Activated CD4-positive, alpha-beta T cell treated with anti-CD3 and anti-CD28 coated beads, Interleukin-2, amount 10 ng/mL, durations not matched to agents 24 days and 14 days (primary cell): Measurements from ENCODE around the gene ILDR2. TPM values are rescaled to one million over a fixed set of nuclear protein-coding genes. Genes with fewer than 3 reads are reported as not detected.

Source experiments
- DNase-seq: peaks from one replicate; pipeline ENCODE4 v3.0.0; 2022
- H3K27ac Mint-ChIP-seq: one replicate; pipeline ENCODE4 v1.8.0; 2022; ENCODE audit warnings: mild to moderate bottlenecking, mixed read lengths
- H3K27me3 Mint-ChIP-seq: one replicate; pipeline ENCODE4 v1.8.0; 2022; ENCODE audit warnings: mixed read lengths
- H3K36me3 Mint-ChIP-seq: one replicate; pipeline ENCODE4 v1.8.0; 2022; ENCODE audit warnings: low read depth, mild to moderate bottlenecking, mixed read lengths
- H3K4me1 Mint-ChIP-seq: one replicate; pipeline ENCODE4 v1.8.0; 2021; ENCODE audit warnings: mixed read lengths
- H3K4me3 Mint-ChIP-seq: one replicate; pipeline ENCODE4 v1.8.0; 2022; ENCODE audit warnings: mild to moderate bottlenecking, moderate library complexity, mixed read lengths
- H3K9me3 Mint-ChIP-seq: one replicate; pipeline ENCODE4 v1.8.0; 2021; ENCODE audit warnings: mixed read lengths
- intact Hi-C: fragments of 100-400 bp; cut with micrococcal nuclease; formaldehyde crosslinking; loops from one replicate; pipeline ENCODE4 v1.15.1; 2023
- total RNA-seq: library from RNA; stranded (reverse); gene quantifications from 2 replicates; pipeline ENCODE4 v1.2.3, GENCODE V29; 2022

ILDR2 gene, protein sequence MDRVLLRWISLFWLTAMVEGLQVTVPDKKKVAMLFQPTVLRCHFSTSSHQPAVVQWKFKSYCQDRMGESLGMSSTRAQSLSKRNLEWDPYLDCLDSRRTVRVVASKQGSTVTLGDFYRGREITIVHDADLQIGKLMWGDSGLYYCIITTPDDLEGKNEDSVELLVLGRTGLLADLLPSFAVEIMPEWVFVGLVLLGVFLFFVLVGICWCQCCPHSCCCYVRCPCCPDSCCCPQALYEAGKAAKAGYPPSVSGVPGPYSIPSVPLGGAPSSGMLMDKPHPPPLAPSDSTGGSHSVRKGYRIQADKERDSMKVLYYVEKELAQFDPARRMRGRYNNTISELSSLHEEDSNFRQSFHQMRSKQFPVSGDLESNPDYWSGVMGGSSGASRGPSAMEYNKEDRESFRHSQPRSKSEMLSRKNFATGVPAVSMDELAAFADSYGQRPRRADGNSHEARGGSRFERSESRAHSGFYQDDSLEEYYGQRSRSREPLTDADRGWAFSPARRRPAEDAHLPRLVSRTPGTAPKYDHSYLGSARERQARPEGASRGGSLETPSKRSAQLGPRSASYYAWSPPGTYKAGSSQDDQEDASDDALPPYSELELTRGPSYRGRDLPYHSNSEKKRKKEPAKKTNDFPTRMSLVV
- total RNA-seq: 10.3 and 12.5 TPM in 2 replicates

DNA sequence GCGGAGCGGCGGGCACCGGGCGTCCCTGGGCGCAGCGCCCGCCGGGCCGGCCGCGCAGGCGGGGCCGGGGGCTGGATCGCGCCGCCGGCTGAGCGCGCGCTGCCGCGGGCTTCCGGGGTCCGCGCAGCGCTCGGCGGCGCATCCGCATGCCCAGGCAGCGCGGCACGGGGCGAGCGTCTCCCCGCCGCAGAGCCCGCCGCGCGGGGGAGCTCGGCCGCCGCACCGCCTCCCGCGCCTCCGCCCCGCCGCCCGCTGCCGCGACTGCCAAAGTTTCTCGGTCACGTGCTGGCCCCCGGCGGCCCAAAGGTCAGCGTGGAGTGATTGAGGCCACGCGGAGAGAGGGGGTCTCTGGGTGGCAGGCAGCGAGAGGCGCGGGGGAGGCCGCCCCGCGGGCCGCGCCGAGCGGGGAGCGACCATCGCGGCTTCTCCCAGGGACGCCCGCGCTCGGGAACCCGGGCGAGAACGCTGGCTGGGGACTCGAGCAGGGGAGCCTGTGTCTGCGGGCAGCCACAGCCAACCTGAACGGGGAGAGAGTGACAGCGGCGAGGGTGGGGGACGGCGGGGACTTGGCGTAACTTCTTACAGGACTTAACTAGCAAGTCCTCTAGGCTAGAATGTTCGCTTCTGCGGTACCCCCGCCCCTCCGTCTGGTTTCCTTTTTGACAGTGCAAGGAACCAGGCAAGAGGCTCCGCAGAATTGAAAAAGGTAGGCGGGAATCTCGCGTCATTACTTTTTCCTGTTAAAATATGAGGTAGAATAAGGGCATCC is at the start of gene ILDR2:
Gene ILDR2, minus strand, starts transcription at position 180 of the 769 bp plus-strand sequence. CDS start 272 bp downstream, outside the sequence.
- intact Hi-C loops: loop anchor here (2.0 to 10.0 kb wide), 2 partner anchors 65 to 811 kb away; partner anchors contain the start of gene FAM78B
- no peaks in the 10 kb centered on the region for H3K36me3 Mint-ChIP-seq
- H3K27me3 Mint-ChIP-seq: peaks cover 32% of the 10 kb centered on the region
- H3K9me3 Mint-ChIP-seq: no peaks in the 10 kb centered on the region
- H3K4me1 Mint-ChIP-seq: peaks cover 47% of the 10 kb centered on the region
- peak within 1 kb of the TSS; percentile 96 for H3K27ac Mint-ChIP-seq
- H3K4me3 Mint-ChIP-seq: peak within 1 kb of the TSS; percentile 96
- DNase-seq: peak; percentile 87

DNA sequence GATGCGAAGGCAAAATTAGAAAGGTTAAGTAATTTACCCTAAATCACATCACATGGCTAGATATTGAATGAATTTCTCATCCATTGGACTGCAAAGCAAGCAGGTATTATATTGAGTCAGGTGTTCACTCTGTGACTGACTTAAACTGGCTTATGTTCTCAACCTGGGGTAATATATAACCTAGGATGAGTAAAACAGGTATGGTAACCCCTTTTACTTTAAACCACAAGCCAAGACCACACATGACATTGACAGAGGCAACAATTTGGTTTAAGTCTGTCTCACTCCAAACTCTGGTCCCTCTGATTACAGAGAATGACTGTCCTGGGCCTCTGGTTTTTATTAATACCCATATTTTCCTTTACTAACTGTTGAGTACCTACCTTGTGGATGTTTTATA is 47.0 kb upstream of the ILDR2 start:
- no peak overlapping the region for H3K4me3 Mint-ChIP-seq
- no peaks in the 10 kb centered on the region for H3K36me3 Mint-ChIP-seq
- intact Hi-C loops: no loop called here
- DNase-seq: no peak
- peaks cover 21% of the 10 kb centered on the region for H3K27me3 Mint-ChIP-seq
- no peaks in the 10 kb centered on the region for H3K4me1 Mint-ChIP-seq
- H3K27ac Mint-ChIP-seq: no peak overlapping the region
- peaks cover 8% of the 10 kb centered on the region for H3K9me3 Mint-ChIP-seq

DNA sequence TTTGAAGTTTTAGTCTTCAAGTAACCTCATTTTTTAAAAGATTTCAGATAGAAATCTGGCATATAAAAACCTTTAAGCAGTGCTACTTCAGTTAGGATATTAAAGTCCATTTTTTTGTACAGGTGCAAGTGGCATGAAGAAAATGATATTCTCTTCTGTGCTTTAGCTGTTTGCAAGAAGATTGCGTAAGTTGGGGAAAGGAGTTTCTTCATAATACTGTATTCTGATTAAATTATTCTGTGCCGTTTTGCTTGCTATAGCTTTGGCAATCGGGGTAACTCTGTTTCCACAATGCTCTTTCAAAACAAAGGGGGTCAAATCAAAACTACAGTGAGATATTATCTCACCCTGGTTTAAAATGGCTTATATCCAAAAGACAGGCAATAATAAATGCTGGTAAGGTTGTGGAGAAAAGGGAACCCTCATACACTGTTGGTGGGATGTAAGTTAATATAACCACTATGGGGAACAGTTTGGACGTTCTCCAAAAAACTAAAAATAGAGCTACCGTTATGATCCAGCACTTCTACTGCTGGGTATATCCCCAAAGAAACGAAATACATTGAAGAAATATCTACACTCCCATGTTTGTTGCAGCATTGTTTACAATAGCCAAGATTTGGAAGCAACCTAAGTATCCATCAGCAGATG is 40.9 kb upstream of the ILDR2 start:
- H3K36me3 Mint-ChIP-seq: no peaks in the 10 kb centered on the region
- intact Hi-C loops: no loop called here
- no peak overlapping the region for H3K4me3 Mint-ChIP-seq
- no peaks in the 10 kb centered on the region for H3K4me1 Mint-ChIP-seq
- no peak overlapping the region for H3K27ac Mint-ChIP-seq
- peaks cover 27% of the 10 kb centered on the region for H3K27me3 Mint-ChIP-seq
- H3K9me3 Mint-ChIP-seq: no peaks in the 10 kb centered on the region
- DNase-seq: no peak

DNA sequence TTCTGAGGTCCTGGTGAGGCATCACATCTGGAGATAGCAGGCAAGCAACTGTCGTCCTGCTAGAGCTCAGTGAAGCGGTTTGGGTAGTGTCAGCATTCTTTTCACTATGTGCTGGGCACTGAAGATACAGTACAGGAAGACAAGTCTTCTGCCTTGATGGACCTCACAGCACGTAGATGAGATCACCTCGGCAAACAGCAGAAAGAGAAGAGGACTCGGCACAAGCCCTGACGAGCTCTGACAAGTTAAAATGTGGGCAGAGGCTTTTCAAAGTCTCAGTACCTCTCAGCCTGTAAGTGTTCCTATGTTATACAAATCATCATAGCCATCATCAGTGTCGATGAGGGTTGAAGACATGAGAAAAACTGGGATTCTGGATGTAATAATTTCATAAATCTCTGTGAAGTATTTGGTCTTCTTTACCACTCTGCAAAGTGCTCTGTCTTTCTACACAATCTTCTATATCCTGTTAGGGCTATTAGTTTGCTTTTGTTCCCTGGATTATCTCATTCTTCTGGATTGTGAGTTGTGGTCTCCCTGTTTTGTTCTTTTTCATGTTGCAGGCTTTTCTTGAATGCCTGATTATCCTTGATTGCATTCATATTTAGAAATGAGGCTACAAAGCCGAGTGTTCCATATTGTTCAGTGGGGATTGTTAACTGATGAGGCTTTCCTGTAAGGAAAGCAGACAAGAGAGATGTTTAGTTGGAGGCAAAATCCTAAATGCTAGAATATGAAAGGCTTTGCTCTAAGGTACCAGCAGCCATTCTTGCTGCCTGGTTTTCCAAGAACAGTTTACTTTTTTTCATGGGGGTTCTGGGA is 38.0 kb upstream of the ILDR2 start:
- H3K27ac Mint-ChIP-seq: no peak overlapping the region
- no peak overlapping the region for H3K4me3 Mint-ChIP-seq
- peaks cover 4% of the 10 kb centered on the region for H3K4me1 Mint-ChIP-seq
- intact Hi-C loops: no loop called here
- peaks cover 48% of the 10 kb centered on the region for H3K27me3 Mint-ChIP-seq
- no peaks in the 10 kb centered on the region for H3K36me3 Mint-ChIP-seq
- no peaks in the 10 kb centered on the region for H3K9me3 Mint-ChIP-seq
- no peak for DNase-seq

DNA sequence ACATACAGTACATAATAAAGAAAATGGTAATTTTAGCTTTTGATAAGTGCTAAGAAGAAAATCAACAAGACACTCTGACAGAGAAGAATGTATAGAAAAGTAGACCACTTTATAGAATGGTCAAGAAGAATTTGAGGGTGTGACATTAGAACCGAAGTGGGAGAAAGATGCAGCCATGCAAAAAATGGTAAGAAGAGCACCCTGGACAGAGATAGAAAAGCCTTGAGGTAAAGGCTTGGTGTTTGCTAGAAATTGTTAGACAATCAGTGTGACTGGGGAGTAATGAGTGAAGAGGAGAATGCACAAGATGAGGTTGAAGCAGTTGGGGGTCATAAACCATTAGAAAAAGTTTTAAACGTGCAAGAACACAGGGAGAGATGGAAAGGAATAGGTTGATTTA is 37.2 kb upstream of the ILDR2 start:
- no peaks in the 10 kb centered on the region for H3K36me3 Mint-ChIP-seq
- H3K27me3 Mint-ChIP-seq: peaks cover 48% of the 10 kb centered on the region
- no peak overlapping the region for H3K27ac Mint-ChIP-seq
- H3K4me1 Mint-ChIP-seq: peaks cover 4% of the 10 kb centered on the region
- H3K9me3 Mint-ChIP-seq: no peaks in the 10 kb centered on the region
- H3K4me3 Mint-ChIP-seq: no peak overlapping the region
- intact Hi-C loops: no loop called here
- DNase-seq: no peak

DNA sequence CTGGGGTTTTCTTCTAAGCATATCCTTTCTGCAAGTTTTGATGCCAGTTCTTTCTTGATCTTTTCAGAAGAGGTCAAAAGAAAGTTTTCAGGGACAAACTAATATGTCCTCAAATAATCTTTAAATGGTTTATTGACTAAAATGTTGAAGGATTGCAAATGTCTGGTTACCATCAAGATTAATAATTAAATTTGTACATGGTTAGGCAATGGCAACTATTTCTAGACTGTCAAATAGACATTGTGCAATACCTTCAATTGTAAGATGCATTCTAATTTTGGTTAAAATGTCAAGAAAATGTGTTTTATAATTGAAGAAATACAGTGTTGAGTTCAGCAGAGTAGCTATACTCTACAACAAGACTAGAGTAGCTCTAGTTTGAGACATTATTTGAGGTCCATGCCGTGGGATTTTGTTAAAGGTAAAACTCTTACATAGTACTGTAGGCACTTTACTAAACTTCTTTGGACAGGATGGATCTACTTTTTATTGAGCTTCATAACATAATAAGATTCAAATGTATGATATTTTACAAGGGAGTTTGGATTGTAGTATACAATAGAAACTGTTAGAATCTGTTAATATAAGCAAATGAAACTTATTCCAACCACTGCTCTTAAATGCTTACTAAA is 36.3 kb upstream of the ILDR2 start:
- H3K27me3 Mint-ChIP-seq: peaks cover 52% of the 10 kb centered on the region
- peaks cover 4% of the 10 kb centered on the region for H3K4me1 Mint-ChIP-seq
- H3K4me3 Mint-ChIP-seq: no peak overlapping the region
- intact Hi-C loops: no loop called here
- H3K27ac Mint-ChIP-seq: no peak overlapping the region
- no peaks in the 10 kb centered on the region for H3K36me3 Mint-ChIP-seq
- no peak for DNase-seq
- no peaks in the 10 kb centered on the region for H3K9me3 Mint-ChIP-seq

DNA sequence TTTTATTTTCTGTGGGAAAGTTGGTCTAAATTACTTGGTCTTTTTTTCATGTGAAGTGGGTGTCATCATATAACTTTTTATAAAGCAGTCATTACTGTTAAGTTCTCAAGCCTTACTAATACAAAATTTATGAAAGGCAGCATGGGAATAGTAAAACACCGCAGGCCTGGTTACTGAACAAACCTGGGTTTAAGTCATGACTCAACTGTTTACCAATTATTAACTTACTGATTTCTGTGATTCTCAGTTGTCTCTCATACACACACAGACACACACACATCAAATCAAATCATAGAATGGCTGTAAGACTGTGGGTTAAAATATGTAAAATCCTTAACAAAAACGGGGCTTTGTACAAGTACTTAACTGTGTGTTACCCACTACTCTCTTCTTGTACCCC is 28.4 kb upstream of the ILDR2 start:
- H3K9me3 Mint-ChIP-seq: peaks cover 11% of the 10 kb centered on the region
- no peak for DNase-seq
- intact Hi-C loops: no loop called here
- no peak overlapping the region for H3K27ac Mint-ChIP-seq
- peaks cover 10% of the 10 kb centered on the region for H3K4me1 Mint-ChIP-seq
- H3K4me3 Mint-ChIP-seq: no peak overlapping the region
- H3K27me3 Mint-ChIP-seq: peaks cover 21% of the 10 kb centered on the region
- no peaks in the 10 kb centered on the region for H3K36me3 Mint-ChIP-seq

DNA sequence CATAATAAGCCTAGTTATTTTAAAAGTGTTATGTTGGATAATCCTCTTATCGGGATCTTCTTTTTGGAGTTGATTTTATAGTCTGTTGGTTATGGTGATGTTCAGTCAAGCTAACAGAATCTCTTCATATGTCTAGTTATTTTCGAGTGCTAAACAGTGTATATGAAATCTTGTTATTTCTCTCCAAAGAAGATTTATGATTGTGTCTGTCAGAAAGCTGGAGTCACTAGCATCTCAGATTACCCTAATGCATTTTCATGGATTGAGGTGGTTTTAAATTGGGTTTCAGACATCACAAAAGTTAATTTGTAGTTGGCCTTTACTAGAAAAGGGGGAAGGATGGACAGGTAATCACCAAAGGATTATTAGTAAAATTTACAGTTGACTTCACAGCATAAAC is 27.0 kb upstream of the ILDR2 start:
- H3K27ac Mint-ChIP-seq: no peak overlapping the region
- H3K4me3 Mint-ChIP-seq: no peak overlapping the region
- intact Hi-C loops: no loop called here
- H3K36me3 Mint-ChIP-seq: no peaks in the 10 kb centered on the region
- H3K27me3 Mint-ChIP-seq: peaks cover 21% of the 10 kb centered on the region
- no peak for DNase-seq
- peaks cover 10% of the 10 kb centered on the region for H3K4me1 Mint-ChIP-seq
- peaks cover 11% of the 10 kb centered on the region for H3K9me3 Mint-ChIP-seq

DNA sequence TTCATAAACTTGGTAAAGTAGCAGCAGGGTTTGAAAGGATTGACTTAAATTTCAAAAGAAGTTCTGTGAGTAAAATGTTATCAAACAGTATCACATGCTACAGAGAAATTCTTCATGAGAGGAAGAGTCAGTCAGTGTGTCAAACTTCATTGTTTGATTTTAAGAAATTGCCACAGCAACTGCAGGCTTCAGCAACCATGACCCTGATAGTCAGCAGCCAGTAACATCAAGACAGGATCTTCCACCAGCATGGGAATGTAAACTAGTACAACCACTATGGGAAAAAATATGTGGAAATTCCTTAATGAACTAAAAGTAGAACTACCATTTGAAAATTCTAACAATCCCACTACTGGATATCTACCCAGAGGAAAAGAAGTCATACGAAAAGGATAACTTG is 25.2 kb upstream of the ILDR2 start:
- H3K9me3 Mint-ChIP-seq: peaks cover 11% of the 10 kb centered on the region
- H3K36me3 Mint-ChIP-seq: no peaks in the 10 kb centered on the region
- intact Hi-C loops: no loop called here
- DNase-seq: no peak
- peaks cover 10% of the 10 kb centered on the region for H3K4me1 Mint-ChIP-seq
- peaks cover 22% of the 10 kb centered on the region for H3K27me3 Mint-ChIP-seq
- H3K4me3 Mint-ChIP-seq: no peak overlapping the region
- H3K27ac Mint-ChIP-seq: no peak overlapping the region

DNA sequence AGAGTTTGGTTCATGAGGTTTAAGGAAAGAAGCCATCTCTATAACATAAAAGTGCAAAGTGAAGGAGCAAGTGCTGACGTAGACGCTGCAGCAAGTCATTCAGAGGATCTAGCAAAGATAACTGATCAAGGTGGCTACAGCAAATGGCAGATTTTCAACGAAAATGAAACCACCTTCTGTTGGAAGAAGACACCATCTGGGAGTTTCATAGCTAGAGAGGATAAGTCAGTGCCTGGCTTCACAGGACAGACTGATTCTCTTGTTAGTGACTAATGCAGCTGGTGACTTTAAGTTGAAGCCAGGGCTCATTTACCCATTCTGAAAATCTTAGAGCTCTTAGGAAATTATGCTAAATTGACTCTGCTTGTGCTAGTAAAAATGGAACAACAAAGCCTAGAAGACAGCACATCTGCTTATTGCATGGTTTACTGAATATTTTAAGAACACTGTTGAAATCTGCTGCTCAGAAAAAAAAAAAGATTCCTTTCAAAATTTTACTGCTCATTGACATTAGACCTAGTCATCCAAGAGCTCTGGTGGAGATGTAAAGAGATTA is 24.2 kb upstream of the ILDR2 start:
- Mint-ChIP-seq H3K9me3 (peaks cover 11% of the 10 kb centered on the region), H3K27me3 (peaks cover 18% of the 10 kb centered on the region), H3K36me3 (no peaks in the 10 kb centered on the region), H3K4me3 (no peak overlapping the region), H3K27ac (peak overlapping the region; percentile 15), H3K4me1 (peaks cover 10% of the 10 kb centered on the region)
- intact Hi-C loops: loop anchor here (10.0 kb wide), 1 partner anchor 45 kb away; no protein-coding TSS in a partner anchor
- DNase-seq: peak; percentile 59

DNA sequence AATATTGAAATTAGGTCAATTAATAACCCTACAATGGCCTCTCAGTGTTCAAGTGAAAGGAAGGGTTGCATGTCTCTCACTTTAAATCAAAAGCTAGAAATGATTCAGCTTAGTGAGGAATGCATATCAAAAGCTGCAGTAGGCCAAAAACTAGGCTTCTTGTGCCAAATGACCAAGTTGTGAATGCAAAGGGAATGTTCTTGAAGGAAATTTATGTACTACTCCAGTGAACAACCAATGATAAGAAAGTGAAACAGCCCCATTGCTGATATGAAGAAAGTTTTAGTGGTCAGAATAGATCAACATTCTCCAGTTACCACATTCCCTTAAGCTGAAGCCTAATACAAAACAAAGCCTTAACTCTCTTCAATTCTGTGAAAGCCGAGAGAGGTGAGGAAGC is 23.7 kb upstream of the ILDR2 start:
- Mint-ChIP-seq H3K4me3 (no peak overlapping the region), H3K4me1 (peaks cover 10% of the 10 kb centered on the region), H3K27me3 (peaks cover 16% of the 10 kb centered on the region), H3K27ac (peak overlapping the region; percentile 15), H3K9me3 (peaks cover 11% of the 10 kb centered on the region), H3K36me3 (no peaks in the 10 kb centered on the region)
- intact Hi-C loops: loop anchor here (10.0 kb wide), 1 partner anchor 46 kb away; no protein-coding TSS in a partner anchor
- no peak for DNase-seq

DNA sequence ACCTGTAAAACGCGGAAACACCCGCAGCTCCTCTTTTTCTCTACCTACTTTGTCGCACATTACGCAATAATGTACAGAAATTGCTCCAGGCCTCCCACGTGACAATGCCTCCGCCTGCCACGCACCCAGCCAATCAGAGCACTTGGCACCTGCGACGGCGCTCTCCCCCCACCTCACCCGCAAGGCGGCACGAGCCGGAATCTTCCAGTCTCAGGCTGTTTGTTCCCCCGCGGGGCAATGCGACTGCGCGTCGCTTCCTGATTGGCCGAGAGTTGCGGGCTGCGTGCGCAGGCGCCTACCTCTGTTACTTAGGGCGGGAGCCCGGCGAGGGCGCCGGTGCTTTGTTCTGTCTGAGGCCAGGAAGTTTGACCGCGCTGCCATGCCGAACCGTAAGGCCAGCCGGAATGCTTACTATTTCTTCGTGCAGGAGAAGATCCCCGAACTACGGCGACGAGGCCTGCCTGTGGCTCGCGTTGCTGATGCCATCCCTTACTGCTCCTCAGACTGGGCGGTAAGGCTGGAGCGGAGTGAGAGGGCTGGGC is 13.7 kb upstream of the ILDR2 start, which contains the start of gene MAEL:
Gene MAEL, plus strand, starts transcription at position 307 of the 542 bp plus-strand sequence. Its CDS starts 73 bp downstream, at position 380.
- DNase-seq: no peak
- no peaks in the 10 kb centered on the region for H3K4me1 Mint-ChIP-seq
- H3K4me3 Mint-ChIP-seq: no peak within 1 kb of the TSS
- H3K9me3 Mint-ChIP-seq: no peaks in the 10 kb centered on the region
- H3K27ac Mint-ChIP-seq: no peak within 1 kb of the TSS
- peaks cover 43% of the 10 kb centered on the region for H3K27me3 Mint-ChIP-seq
- intact Hi-C loops: no loop called here
- H3K36me3 Mint-ChIP-seq: no peaks in the 10 kb centered on the region
